T-helper 2 cell treated with Interferon-gamma antibody and Interleukin-4, amounts not matched to agents 100 ng/mL and 5 ng/mL, for 36 hours (primary cell): Measurements from ENCODE around the gene SPAG16. TPM values are rescaled to one million over a fixed set of nuclear protein-coding genes. Genes with fewer than 3 reads are reported as not detected.

Experiments used
- intact Hi-C: fragments of 100-400 bp; cut with micrococcal nuclease; formaldehyde crosslinking; loops from one replicate; pipeline ENCODE4 v1.15.1; 2023
- total RNA-seq: library from RNA; stranded (reverse); gene quantifications from 2 replicates; pipeline ENCODE4 v1.2.3, GENCODE V29; 2022

Gene SPAG16
- total RNA-seq, 1 donor from 2014 or later, result 10.0 TPM

DNA sequence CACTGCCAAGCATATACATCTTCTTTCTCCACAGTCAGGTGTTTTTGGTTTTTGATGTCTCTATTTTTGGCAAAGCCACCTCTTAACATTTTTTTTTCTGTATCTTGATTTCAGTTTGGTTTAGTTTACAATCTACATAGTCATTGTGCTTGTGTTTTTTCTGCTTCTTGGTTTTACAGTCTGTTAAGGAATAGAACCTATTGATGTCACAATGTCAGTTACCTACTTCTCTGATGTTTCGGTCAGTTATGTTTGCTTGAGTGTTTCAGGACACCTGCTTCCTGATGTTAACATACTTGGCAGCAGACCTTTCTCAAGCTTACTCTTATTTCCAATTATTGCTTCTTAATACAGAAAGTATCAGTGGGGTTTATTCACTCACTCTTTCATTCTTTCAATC is 253.3 kb downstream of the SPAG16 start:
- intact Hi-C loops, result no loop called here

- intact Hi-C loops, result no loop called here
Measured at GRCh38 chr2:213544940-213545339, 260.7 kb downstream of the SPAG16 start.

DNA sequence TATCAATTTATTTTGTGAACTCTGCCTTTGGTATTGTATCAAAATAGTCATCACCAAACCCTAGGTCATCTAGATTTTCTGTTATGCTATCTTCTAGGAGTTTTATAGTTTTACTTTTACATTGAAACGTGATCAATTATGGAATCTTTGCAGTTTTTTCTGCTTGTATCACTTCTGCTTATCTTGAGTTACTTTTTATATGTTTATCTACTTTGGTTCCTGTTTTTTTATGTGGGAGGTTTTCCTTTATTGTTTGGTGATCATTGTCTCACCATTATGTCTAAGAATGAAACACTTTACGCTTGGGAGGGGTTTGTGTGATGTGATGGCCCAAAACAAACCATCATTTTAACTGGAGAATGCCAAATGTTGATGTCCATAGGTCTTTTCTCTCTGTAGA is 261.2 kb downstream of the SPAG16 start:
- intact Hi-C loops, result no loop called here

- intact Hi-C loops, result no loop called here
Measured at GRCh38 chr2:213545964-213546475, 261.8 kb downstream of the SPAG16 start.

GRCh38 chr2:213551526-213551925 is 267.3 kb downstream of the SPAG16 start:
- intact Hi-C loops, result no loop called here

GRCh38 chr2:213559053-213559452 is 274.8 kb downstream of the SPAG16 start:
- intact Hi-C loops, result no loop called here

DNA sequence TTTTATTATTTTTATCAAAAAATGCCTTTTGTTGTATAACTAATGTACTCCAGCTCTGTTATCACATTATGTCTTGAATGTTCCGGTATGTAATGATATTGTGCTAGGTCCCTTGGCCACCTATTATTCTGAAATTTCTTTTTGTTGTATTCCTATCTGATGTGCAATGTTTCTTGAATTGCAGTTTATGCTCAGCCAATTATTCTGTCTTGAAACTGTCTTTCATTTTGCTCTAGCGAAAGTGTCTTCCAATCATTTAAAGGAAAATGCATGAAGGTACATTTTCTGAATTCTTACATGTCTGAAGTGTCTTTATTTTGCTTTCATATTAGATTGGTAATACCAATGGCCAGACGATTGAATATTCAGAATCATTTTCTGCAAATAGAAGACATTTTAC is 277.5 kb downstream of the SPAG16 start:
- intact Hi-C loops, result no loop called here

DNA sequence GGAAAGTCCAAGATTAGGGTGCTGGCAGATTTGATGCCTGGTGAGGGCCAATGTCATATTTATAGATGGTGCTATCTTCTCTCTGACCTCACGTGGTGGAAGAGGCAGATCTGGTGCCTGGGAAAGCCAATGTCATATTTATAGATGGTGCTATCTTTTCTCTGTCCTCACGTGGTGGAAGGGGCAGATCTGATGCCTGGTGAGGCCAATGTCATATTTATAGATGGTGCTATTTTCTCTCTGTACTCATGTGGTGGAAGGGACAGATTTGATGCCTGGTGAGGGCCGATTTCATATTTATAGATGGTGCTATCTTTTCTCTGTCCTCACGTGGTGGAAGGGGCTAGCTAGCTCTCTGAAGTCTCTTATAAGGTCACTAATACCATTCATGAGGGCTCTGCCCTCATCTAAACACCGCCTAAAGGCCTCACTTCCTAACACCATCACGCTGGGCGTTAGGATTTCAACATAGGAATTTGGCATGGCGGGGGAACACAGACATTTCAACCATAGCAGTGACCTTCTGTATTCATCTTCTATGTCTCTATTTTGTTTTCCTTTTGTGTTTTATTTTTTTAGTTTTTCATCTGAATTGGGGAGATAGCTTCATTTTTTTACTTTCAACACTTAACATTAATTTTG is 278.4 kb downstream of the SPAG16 start:
- intact Hi-C loops, result no loop called here

DNA sequence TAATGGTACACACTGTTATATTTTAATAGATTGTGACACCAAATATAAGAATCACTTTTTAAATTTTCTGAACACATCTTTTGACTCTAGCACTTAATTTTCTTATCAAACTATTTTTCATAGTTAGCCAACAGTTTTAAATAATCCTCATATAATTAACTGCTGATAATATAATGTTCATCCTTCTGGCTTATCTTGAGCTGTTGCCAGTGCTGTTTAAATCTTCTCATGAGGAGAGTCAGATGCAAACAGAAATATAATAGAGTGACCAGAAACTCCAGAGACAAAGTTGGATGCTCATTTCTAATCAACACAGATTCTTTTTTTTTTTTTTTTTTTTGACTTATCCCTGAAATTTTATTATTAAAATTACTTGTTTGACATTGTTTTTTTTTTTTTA is 282.6 kb downstream of the SPAG16 start:
- intact Hi-C loops, result no loop called here

DNA sequence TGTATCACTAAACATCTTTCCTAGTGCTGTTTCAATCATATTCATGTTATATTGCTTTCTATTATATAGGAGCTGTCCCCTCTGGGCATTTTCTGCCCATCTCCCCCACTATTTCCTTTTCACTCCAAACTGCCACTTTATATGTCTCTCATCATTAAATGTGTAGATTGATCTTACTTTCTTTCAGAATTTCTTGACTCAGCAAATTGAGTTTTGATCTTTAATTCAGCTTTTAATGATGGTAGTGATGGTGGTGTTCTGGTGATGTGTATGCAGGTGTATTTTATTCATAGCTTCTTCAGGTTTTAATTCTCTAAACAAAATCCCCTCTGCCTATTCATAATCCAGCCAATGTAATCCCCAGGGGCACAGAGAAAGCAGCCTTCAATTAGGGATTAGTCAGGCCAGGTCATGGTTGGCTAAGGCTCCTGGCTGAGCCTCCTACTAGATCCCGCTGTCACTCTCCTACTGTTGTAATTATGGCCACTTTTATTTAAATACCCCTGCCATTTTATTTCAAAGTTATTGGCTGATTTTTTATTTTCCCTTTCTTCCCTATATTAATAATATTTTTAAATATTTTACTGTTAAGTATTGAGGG is 325.4 kb downstream of the SPAG16 start:
- intact Hi-C loops, result no loop called here

DNA sequence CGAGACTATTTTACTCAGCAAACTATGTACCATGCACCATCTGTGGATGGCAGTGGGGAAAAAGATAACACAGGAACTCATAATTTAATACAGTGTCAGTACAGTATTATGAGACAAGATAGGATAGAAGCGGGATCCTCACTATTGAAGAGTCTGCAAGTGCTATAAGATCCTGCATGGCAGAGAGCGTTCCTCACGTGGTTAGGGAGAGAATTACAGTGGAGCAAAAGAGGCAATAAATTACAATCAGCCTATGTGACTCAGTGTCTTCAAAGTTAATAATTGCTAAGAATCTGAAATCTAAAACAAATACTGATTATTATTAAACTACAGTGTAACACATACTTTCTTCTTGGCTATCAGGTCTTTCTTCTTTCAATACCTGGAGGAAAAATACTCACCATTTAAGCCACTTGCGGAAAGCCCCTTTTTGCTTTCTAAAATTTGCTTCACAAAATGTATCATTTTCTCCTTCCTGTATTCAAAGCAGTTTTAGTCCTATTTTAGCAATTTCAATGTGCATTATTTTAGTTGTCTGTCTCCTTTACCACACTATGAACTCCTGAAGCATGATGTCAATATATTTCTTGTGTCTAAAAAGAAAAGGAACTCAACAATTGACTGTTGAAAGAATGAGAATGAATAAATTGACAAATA is 342.9 kb downstream of the SPAG16 start:
- intact Hi-C loops, result no loop called here

- intact Hi-C loops, result no loop called here
Measured at GRCh38 chr2:213627835-213628460, 343.7 kb downstream of the SPAG16 start.

DNA sequence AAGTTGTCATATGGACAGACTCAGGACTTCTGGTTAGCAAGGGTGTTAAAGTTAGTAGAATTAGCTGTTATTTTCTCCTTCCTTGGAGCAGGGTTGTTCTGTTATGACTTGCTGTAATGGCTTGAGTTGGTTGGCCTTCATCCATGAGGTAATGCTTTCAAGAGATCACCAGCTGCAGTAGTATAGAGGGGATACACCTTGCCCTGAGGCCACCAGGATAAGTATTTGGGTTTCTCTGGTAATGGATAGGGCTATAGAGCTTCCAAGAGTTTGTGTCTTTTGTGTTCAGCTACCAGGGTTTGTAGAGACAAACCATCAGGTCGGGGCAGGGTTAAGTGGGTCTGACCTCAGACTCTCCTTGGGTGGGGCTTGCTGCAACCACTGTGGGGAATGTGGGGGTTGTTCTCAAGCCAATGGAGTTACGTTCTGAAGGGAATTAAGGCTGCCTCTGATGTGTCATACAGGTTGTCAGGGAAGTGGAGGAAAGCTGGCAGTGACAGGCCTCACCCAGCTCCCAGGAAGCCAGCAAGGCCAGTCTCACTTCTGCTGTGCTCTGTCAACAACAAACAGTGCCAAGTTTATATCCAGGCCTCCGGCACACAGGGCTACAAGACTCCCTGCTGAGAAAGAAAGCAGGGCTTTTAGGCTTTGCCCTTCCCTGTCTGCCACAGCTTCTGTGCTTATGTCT is 356.6 kb downstream of the SPAG16 start:
- intact Hi-C loops, result no loop called here

DNA sequence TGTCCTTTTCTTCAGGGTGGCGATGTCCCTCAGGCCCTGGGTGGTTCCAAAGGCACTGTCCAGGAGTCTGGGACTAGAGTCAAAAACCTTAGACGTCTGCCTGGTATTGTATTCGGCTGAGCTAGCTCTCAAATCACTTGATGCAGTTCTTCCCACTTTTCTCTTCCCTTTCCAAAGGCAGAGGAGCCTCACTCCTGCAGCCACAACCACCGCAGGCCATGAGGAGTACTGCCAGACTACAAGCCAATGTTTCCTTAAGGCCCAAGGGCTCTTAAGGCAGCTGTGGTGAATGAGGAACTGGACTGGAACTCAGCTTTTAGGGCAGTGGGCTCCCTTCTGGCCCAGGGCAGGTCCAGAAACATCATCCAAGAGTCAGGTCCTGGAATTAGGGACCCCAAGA is 360.7 kb downstream of the SPAG16 start:
- intact Hi-C loops, result no loop called here

DNA sequence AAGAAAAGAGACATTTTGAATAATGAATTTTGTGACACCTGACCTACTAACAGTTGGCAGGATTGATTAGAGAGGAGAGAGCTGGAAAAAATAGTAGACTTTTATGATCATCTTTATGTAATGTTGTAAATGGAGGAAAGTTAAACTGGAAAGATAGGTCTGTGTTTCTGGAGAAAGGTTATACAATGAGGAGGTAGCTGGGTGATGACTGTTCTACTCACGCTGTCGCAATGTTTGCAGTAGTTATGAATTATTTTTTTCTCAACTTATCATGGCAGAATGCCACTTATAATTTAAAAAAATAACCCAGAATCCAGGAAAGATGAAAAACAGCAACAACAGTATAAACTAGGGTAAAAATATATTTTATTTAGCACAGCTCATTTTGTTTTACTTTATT is 364.9 kb downstream of the SPAG16 start:
- intact Hi-C loops, result no loop called here

DNA sequence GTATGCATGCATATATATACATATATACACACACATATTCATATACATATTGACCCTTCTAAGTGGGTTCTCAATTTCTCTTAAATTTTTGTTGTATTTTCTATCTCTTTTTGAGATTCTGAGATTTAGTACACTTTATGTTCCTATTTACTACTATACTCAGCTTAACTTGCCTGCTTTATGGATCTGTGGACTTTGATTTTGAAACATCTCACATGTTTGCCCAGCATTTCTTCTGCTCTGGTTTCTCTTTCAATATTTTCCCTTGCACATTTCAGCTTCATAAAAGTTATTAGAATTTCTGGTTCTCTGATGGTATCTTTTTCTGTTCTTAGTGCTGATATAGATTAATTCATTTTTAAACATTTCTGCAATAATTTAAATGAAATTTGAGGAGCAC is 380.6 kb downstream of the SPAG16 start:
- intact Hi-C loops, result no loop called here

GRCh38 chr2:213669657-213670056 is 385.4 kb downstream of the SPAG16 start:
- intact Hi-C loops, result no loop called here

GRCh38 chr2:213678437-213679218 is 394.4 kb downstream of the SPAG16 start:
- intact Hi-C loops, result no loop called here

DNA sequence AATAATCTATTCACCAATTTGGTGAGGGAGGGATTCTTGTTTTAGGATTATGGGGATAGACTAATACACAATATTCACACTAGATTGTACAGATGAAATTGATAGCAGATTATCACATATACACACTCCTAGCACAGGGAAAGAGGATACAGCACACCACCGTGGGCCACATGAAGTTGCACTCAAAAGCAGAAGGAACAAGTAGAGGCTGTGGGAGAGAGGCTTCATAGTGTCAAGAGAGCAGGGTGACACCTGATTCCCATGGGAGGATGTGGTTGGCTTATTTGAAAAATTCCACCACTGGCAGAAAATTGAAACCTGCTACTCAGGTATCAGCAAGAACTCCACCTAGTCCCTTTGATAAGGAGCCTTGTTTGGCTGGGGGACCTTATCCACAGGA is 395.6 kb downstream of the SPAG16 start:
- intact Hi-C loops, result no loop called here

DNA sequence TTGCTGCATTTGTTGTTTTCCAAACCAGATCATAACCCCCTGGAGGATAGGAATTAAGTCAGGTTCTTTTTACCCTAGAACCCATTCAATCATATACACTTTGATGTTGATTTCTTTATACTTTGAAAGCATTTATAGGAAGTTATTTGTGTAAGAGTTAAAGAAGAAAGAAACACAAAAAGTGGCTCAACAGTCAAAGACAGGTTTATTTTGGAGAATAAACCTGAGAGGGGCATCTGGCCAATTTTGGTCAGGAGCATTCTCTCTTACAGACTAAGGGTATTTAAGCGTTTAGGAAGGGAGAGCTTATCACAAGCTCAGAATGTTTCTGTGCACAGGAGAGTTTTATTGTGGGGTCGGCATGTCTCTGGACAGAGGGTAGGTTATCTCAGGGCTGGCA is 398.0 kb downstream of the SPAG16 start:
- intact Hi-C loops, result no loop called here

DNA sequence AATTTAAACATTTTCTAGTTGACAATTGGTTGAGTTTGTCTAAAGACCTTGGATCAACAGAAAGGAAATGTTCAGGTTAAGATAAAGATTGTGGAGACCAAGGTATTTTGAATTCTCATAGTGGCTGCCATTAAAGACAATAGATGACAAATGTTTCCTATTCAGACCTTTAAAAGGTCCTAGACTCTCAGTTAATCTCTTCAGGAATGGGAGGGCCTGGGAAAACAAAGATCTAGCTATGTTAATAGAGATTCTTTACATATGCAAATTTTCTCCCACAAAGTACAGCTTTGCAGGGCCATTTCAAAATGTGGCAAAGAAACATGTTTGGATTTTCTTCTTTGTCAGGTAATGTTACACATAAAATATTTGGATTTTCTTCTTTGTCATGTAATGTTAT is 403.9 kb downstream of the SPAG16 start:
- intact Hi-C loops, result no loop called here
